ENCODE results near the gene LRRTM4. TPM values are rescaled to one million over a fixed set of nuclear protein-coding genes. Genes with fewer than 3 reads are reported as not detected.

Gene LRRTM4
- total RNA-seq, 1 donor from 2014 or later, result 0.41 TPM

GRCh38 chr2:76895469-76895868 lies 626.7 kb downstream of the LRRTM4 start:
- no peak overlapping the region for H3K27ac ChIP-seq
- no peaks in the 10 kb centered on the region for H3K36me3 ChIP-seq
- DNase-seq (no peak), ATAC-seq (no peak)
- intact Hi-C loops (cut with DNase I), result no loop called here
- no peak for TF ChIP-seq CTCF (IDR thresholded peaks at IDR 0.05)
- no peaks in the 10 kb centered on the region for H3K9me3 ChIP-seq
- no peaks in the 10 kb centered on the region for H3K27me3 ChIP-seq
- H3K4me1 ChIP-seq, result no peaks in the 10 kb centered on the region
- H3K4me3 ChIP-seq, result no peak overlapping the region

DNA sequence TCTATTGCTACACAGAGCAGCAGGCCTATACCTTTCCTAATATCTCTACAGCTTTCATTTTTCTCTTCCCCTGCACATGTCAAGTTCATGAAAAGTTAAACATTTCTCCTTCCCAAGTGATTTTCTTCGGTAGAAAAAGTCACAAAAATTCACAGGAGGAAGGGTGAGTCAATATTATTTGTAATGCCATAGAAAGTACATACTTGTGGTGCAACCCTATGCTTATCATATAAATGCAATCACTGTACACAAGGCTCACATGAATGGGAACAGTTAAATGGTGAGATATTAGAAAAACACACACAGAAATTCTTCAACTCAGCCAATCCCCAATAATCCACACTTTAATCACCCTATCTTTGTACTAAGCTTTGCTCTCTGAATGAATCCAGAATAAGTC lies 651.6 kb downstream of the LRRTM4 start:
- DNase-seq (no peak), ATAC-seq (no peak)
- Histone ChIP-seq H3K27ac (no peak overlapping the region), H3K9me3 (no peaks in the 10 kb centered on the region), H3K27me3 (no peaks in the 10 kb centered on the region), H3K4me3 (no peak overlapping the region), H3K36me3 (no peaks in the 10 kb centered on the region), H3K4me1 (no peaks in the 10 kb centered on the region)
- no peak for TF ChIP-seq CTCF (IDR thresholded peaks at IDR 0.05)
- intact Hi-C loops (cut with DNase I), result no loop called here

DNA sequence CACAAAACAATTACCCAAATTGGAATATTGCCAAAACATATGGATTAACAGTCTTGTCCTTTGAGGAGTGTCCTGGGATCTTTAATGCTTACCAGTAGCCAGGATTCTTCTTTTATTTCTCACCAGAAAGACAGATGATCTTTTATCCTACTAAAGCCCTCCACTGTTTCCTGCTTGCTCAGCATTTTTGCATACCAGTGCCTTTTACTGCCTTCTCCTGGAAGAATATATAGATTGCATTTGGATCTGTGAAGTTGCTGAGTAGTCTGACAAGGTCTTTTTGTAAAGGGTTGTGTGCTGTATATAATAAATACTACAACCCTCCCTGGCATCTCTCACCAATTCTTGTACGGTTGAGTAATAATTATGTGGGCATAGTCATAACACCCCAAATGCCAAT lies 652.2 kb downstream of the LRRTM4 start:
- no peak for TF ChIP-seq CTCF (IDR thresholded peaks at IDR 0.05)
- DNase-seq, result no peak

DNA sequence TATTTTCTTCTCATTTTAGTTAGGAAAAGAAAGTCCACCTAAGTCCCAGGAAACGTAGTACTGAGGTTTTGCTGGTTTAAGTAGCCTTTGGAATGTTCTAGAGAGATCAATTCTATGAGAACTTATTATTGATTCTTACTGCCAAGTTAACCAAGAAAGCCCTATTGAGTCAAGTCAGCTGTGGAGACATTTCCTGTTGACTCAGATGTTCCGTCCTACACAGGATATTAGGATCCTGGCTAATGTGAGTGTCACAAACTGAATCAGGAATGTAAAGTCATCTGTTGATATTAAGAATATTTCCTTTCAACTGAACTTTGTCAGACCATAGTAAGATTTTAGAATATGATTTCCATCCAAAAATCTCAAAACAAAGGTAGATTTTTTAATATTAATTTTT lies 654.3 kb downstream of the LRRTM4 start:
- ATAC-seq, result no peak
- Histone ChIP-seq H3K4me3 (no peak overlapping the region), H3K9me3 (no peaks in the 10 kb centered on the region), H3K27ac (no peak overlapping the region), H3K4me1 (no peaks in the 10 kb centered on the region), H3K36me3 (no peaks in the 10 kb centered on the region), H3K27me3 (no peaks in the 10 kb centered on the region)
- DNase-seq, result no peak
- intact Hi-C loops (cut with DNase I), result no loop called here
- TF ChIP-seq CTCF (IDR thresholded peaks at IDR 0.05), result no peak

More for the DNA sequence above, 652.2 kb downstream of the LRRTM4 start:
- no peaks in the 10 kb centered on the region for H3K36me3 ChIP-seq
- H3K4me3 ChIP-seq, result no peak overlapping the region
- H3K4me1 ChIP-seq, result no peaks in the 10 kb centered on the region
- H3K27me3 ChIP-seq, result no peaks in the 10 kb centered on the region
- intact Hi-C loops (cut with DNase I), result no loop called here
- H3K27ac ChIP-seq, result no peak overlapping the region
- no peaks in the 10 kb centered on the region for H3K9me3 ChIP-seq
- ATAC-seq, result no peak

DNA sequence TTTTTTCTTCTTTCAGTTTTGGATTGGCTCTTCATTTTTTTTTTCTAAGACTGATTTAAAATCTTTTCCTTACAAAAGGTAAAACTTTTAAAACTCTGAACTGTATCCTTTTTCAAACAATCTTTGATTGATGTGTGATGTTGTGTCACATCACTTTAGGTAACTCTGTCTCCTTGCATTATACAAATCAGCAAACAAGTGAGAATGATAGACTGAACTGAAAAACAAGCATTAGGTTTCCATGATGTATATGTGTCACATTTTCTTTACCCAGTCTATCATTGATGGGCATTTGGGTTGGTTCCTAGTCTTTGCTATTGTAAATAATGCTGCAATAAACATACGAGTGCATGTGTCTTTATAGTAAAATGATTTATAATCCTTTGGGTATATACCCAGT lies 655.7 kb downstream of the LRRTM4 start:
- TF ChIP-seq CTCF (IDR thresholded peaks at IDR 0.05), result no peak
- intact Hi-C loops (cut with DNase I), result no loop called here

DNA sequence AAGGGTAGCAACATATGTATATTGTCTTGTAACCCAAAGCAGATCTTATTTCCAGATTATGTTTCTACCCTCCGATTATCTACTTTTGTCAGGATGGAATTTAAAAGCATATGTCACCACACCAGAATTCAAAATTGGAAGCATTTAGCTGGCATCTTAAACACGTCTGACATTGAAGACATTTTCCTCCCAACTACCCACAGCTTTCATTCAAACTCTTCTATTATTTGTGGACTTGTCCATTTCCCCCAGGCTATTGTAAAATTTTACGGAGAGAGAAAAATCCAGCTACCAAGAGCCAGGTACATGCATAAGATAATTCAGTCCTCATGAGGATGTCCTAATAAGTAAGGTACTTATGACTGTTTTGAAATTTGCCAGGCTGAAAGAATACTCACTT lies 659.3 kb downstream of the LRRTM4 start:
- Histone ChIP-seq H3K27me3 (no peaks in the 10 kb centered on the region), H3K36me3 (no peaks in the 10 kb centered on the region), H3K27ac (no peak overlapping the region), H3K4me3 (no peak overlapping the region), H3K4me1 (no peaks in the 10 kb centered on the region), H3K9me3 (no peaks in the 10 kb centered on the region)
- no peak for ATAC-seq
- intact Hi-C loops (cut with DNase I), result no loop called here
- TF ChIP-seq CTCF (IDR thresholded peaks at IDR 0.05), result no peak
- DNase-seq, result no peak

More for the DNA sequence above, 655.7 kb downstream of the LRRTM4 start:
- Histone ChIP-seq H3K27me3 (no peaks in the 10 kb centered on the region), H3K9me3 (no peaks in the 10 kb centered on the region), H3K4me3 (no peak overlapping the region), H3K27ac (no peak overlapping the region), H3K4me1 (no peaks in the 10 kb centered on the region), H3K36me3 (no peaks in the 10 kb centered on the region)
- no peak for DNase-seq
- ATAC-seq, result no peak

Measured in upper lobe of right lung (tissue), 1 donor.